Neural cell (in vitro differentiated cells): ENCODE data around the gene PLEKHG5. TPM values are rescaled to one million over a fixed set of nuclear protein-coding genes. Genes with fewer than 3 reads are reported as not detected.

Experiments
- H2AFZ ChIP-seq: fragments of 200-600, 300-800 bp; sonication (generic), shearing (Covaris generic); 2 replicates; pipeline ENCODE4 v1.6.0; 2014; ENCODE audit warnings: low read depth, mild to moderate bottlenecking, antibody characterized with exemption, low read length, moderate library complexity
- H3F3A ChIP-seq: fragments of 200-600 bp; shearing (Covaris generic); 2 replicates; pipeline ENCODE4 v1.6.1; 2016; ENCODE audit warnings: mild to moderate bottlenecking, moderate library complexity, mixed read lengths, antibody characterized with exemption, low read length; ENCODE audit not compliant: insufficient read depth, poor library complexity, severe bottlenecking
- H3K27ac ChIP-seq: fragments of 200-600, 300-800 bp; sonication (generic), shearing (Covaris generic); 2 replicates; pipeline ENCODE4 v1.5.1; 2014; ENCODE audit warnings: mild to moderate bottlenecking, low read length, moderate library complexity
- H3K27me3 ChIP-seq: fragments of 300-800, 200-600 bp; sonication (generic), shearing (Covaris generic); 2 replicates; pipeline ENCODE4 v1.6.0; 2014; ENCODE audit warnings: mild to moderate bottlenecking, low read depth, low read length, moderate library complexity; ENCODE audit not compliant: insufficient read depth
- H3K36me3 ChIP-seq: fragments of 300-800, 200-600 bp; sonication (generic), shearing (Covaris generic); 2 replicates; pipeline ENCODE4 v1.5.1; 2014; ENCODE audit warnings: mild to moderate bottlenecking, antibody characterized with exemption, low read length, moderate library complexity; ENCODE audit not compliant: insufficient read depth
- H3K4me2 ChIP-seq: fragments of 300-800, 200-600 bp; sonication (generic), shearing (Covaris generic); 2 replicates; pipeline ENCODE4 v1.6.0; 2014; ENCODE audit warnings: mild to moderate bottlenecking, low read length
- H3K4me3 ChIP-seq: fragments of 300-800, 200-600 bp; sonication (generic), shearing (Covaris generic); 2 replicates; pipeline ENCODE4 v1.5.1; 2014; ENCODE audit warnings: mild to moderate bottlenecking, low read length, moderate library complexity
- H3K79me2 ChIP-seq: fragments of 200-600 bp; shearing (Covaris generic); replicated peaks from 2 replicates; pipeline ENCODE4 v1.6.0; 2014; ENCODE audit warnings: mild to moderate bottlenecking, low read length, moderate library complexity; ENCODE audit not compliant: insufficient read depth
- H3K9ac ChIP-seq: fragments of 300-800, 200-600 bp; sonication (generic), shearing (Covaris generic); 2 replicates; pipeline ENCODE4 v1.6.1; 2016; ENCODE audit warnings: mild to moderate bottlenecking, low read length, mixed read lengths
- H3K9me2 ChIP-seq: fragments of 200-600 bp; shearing (Covaris generic); 2 replicates; pipeline ENCODE4 v1.6.1; 2016; ENCODE audit warnings: mild to moderate bottlenecking, low read length, mixed read lengths; ENCODE audit not compliant: insufficient read depth
- H3K9me3 ChIP-seq: fragments of 200-600, 300-800 bp; sonication (generic), shearing (Covaris generic); 2 replicates; pipeline ENCODE4 v1.6.1; 2016; ENCODE audit warnings: mild to moderate bottlenecking, mixed run types, low read length, moderate library complexity, mixed read lengths
- H4K20me1 ChIP-seq: fragments of 200-600 bp; shearing (Covaris generic); 2 replicates; pipeline ENCODE4 v1.6.1; 2016; ENCODE audit warnings: mild to moderate bottlenecking, mixed run types; ENCODE audit not compliant: insufficient read depth
- CTCF ChIP-seq: fragments of 450-650 bp; IDR thresholded peaks from 2 replicates; pipeline ENCODE4 v1.5.1; 2014; ENCODE audit warnings: antibody characterized with exemption, mild to moderate bottlenecking, moderate library complexity; ENCODE audit not compliant: poor library complexity, severe bottlenecking
- EP300 ChIP-seq: fragments of 450-650 bp; conservative IDR thresholded peaks from 2 replicates; pipeline ENCODE4 v1.6.1; 2014; ENCODE audit warnings: antibody characterized with exemption, mild to moderate bottlenecking, moderate library complexity; ENCODE audit not compliant: poor library complexity, severe bottlenecking
- EZH2 ChIP-seq: fragments of 200-600, 300-800 bp; shearing (Covaris generic), sonication (generic); IDR thresholded peaks from 2 replicates; pipeline ENCODE4 v1.6.1; 2014; ENCODE audit warnings: antibody characterized with exemption, low read length, borderline replicate concordance, mild to moderate bottlenecking; ENCODE audit not compliant: insufficient read depth, poor library complexity, severe bottlenecking
- MXI1 ChIP-seq: fragments of 450-650 bp; conservative IDR thresholded peaks from 2 replicates; pipeline ENCODE4 v1.6.1; 2014; ENCODE audit warnings: antibody characterized with exemption, mild to moderate bottlenecking; ENCODE audit not compliant: poor library complexity, severe bottlenecking
- POLR2AphosphoS5 ChIP-seq: IDR thresholded peaks from 2 replicates; pipeline ENCODE4 v1.6.1; 2012
- RAD21 ChIP-seq: fragments of 450-650 bp; conservative IDR thresholded peaks from 2 replicates; pipeline ENCODE4 v1.6.1; 2014; ENCODE audit warnings: antibody characterized with exemption, mild to moderate bottlenecking, moderate library complexity
- REST ChIP-seq: IDR thresholded peaks from 2 replicates; pipeline ENCODE4 v1.6.1; 2012; ENCODE audit warnings: borderline replicate concordance
- SMC3 ChIP-seq: fragments of 450-650 bp; conservative IDR thresholded peaks from 2 replicates; pipeline ENCODE4 v1.6.1; 2014; ENCODE audit warnings: antibody characterized with exemption, mild to moderate bottlenecking, moderate library complexity; ENCODE audit not compliant: poor library complexity
- TAF1 ChIP-seq: IDR thresholded peaks from 2 replicates; pipeline ENCODE4 v1.6.1; 2012; ENCODE audit warnings: low read depth
- polyA plus RNA-seq: library from polyadenylated mRNA; depleted of rRNA; stranded (reverse); fragments of >200 nt; gene quantifications from 2 replicates; pipeline ENCODE4 v1.2.3, GENCODE V29; 2014

PLEKHG5 gene
- polyA plus RNA-seq, 1 donor from 2014 or later = 24.0 TPM

GRCh38 chr1:6476483-6476882 lies 15.0 kb downstream of the PLEKHG5 start:
- Histone ChIP-seq H3K27me3 (no peaks in the 10 kb centered on the region), H3K9me2 (no peaks in the 10 kb centered on the region), H2AFZ (no peak overlapping the region), H3K27ac (no peak overlapping the region), H3K79me2 (no peaks in the 10 kb centered on the region), H3K4me3 (no peak overlapping the region), H3K9me3 (no peaks in the 10 kb centered on the region), H4K20me1 (no peaks in the 10 kb centered on the region), H3K36me3 (no peaks in the 10 kb centered on the region), H3K9ac (no peak overlapping the region), H3K4me2 (no peak overlapping the region), H3F3A (no peaks in the 10 kb centered on the region)
- TF ChIP-seq EP300 = no peak
- no peak for TF ChIP-seq SMC3
- no peak for TF ChIP-seq REST
- TF ChIP-seq POLR2AphosphoS5 = no peak
- no peak for TF ChIP-seq MXI1
- TF ChIP-seq RAD21 = no peak
- no peak for TF ChIP-seq EZH2
- no peak for TF ChIP-seq CTCF
- no peak for TF ChIP-seq TAF1

- Histone ChIP-seq H3K36me3 (no peaks in the 10 kb centered on the region), H3K4me2 (no peak overlapping the region), H3K27ac (no peak overlapping the region), H3F3A (no peaks in the 10 kb centered on the region), H3K9ac (no peak overlapping the region), H3K9me2 (no peaks in the 10 kb centered on the region), H4K20me1 (no peaks in the 10 kb centered on the region), H3K4me3 (no peak overlapping the region), H3K9me3 (no peaks in the 10 kb centered on the region), H3K79me2 (no peaks in the 10 kb centered on the region), H3K27me3 (no peaks in the 10 kb centered on the region), H2AFZ (no peak overlapping the region)
- TF ChIP-seq EP300 (no peak), SMC3 (peak; percentile 89), CTCF (peak; percentile 88), RAD21 (peak; percentile 70)
Measured at GRCh38 chr1:6475381-6476133, 15.9 kb downstream of the PLEKHG5 start.
